ENCODE results near the gene PTPRR.

Gene PTPRR

DNA sequence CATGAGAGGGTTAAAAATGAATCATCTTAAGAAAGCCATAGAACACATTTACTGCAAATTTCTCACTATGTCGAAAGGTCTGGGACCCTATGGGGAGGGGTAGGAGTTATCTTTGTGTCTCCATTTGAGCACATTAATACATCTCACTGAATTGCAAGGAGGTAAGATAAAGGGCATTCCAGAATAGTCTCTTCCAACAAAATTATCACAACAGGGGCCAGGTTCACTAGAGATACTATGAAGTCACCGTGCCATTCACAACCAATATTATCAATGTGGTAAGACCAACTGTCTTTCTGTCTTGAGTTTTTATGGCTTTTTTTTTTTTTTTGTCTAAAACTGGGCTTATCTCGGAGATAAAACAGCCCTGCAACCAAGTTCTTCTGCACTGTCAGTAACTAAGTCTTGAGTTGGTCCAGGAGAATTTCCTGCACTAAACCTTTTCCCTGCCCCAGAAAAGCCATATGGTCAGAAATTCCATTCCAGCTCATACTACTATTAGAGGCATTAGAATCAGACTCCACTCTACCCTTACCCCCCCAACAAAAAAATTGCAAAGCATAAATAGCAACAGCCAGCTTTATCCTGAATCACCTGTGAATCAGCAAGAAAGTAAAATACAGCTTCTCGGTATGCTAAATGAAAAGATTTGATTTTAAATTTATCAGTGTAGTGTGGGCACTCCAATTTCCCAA is 79.7 kb downstream of the PTPRR start:
- H3K4me1 ChIP-seq (ENCODE audit: control insufficient read depth, insufficient read depth, low read length), result peaks cover 16% of the 10 kb centered on the region
- no peak overlapping the region for H3K9ac ChIP-seq (ENCODE audit: low read depth, low read length)
- no peaks in the 10 kb centered on the region for H3K27me3 ChIP-seq (ENCODE audit: control insufficient read depth, insufficient read depth, low read length)
- no peak overlapping the region for H3K4me3 ChIP-seq (ENCODE audit: low read depth, low read length)
- no peaks in the 10 kb centered on the region for H3K9me3 ChIP-seq (ENCODE audit: control insufficient read depth, insufficient read depth, low read length)
- H3K36me3 ChIP-seq (ENCODE audit: control insufficient read depth, insufficient read depth, low read length), result no peaks in the 10 kb centered on the region
- H3K27ac ChIP-seq (ENCODE audit: low read depth, low read length), result no peak overlapping the region

DNA sequence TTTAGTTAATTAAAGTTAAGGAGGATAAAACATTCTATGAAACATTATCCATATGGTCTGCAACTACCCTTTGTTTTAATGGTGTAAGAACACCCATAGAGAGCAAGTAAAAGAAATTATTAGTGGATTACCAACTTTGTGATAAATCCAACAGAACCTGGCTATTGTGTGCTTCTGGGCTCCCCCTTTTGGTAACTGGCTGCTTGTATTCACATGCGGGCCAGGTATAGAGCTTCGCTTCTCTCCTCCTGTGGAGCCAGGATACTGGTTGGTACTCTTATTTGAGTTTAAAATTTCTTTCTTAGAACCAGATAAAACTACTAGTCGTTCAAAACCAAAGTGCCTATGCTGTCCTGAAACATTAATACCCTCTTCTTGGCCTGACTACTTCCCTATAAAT is 81.0 kb downstream of the PTPRR start:
- Histone ChIP-seq H3K9me3 (ENCODE audit: control insufficient read depth, insufficient read depth, low read length) (no peaks in the 10 kb centered on the region), H3K27me3 (ENCODE audit: control insufficient read depth, insufficient read depth, low read length) (no peaks in the 10 kb centered on the region), H3K4me3 (ENCODE audit: low read depth, low read length) (no peak overlapping the region), H3K36me3 (ENCODE audit: control insufficient read depth, insufficient read depth, low read length) (no peaks in the 10 kb centered on the region), H3K27ac (ENCODE audit: low read depth, low read length) (no peak overlapping the region), H3K4me1 (ENCODE audit: control insufficient read depth, insufficient read depth, low read length) (peaks cover 16% of the 10 kb centered on the region), H3K9ac (ENCODE audit: low read depth, low read length) (no peak overlapping the region)

DNA sequence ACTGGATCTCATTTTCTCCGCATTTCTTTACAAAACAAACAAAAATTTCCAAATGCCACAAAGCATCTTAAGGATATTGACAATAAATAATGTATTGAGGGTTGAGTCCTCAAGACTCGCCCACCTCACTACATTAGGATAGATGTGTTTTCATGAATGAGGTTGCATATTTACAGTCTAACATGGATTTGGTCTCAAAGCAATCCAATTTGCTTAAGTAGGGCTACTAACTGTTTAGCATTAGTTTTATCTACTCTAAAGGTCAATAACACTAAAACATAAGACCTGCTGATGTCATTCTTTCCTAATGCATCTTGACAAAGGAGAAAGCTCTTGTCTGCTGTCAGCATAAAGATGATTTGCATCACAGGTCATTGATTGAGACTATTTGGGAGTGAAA is 82.4 kb downstream of the PTPRR start:
- Histone ChIP-seq H3K27ac (ENCODE audit: low read depth, low read length) (no peak overlapping the region), H3K27me3 (ENCODE audit: control insufficient read depth, insufficient read depth, low read length) (no peaks in the 10 kb centered on the region), H3K36me3 (ENCODE audit: control insufficient read depth, insufficient read depth, low read length) (no peaks in the 10 kb centered on the region), H3K9ac (ENCODE audit: low read depth, low read length) (no peak overlapping the region), H3K4me1 (ENCODE audit: control insufficient read depth, insufficient read depth, low read length) (peaks cover 16% of the 10 kb centered on the region), H3K9me3 (ENCODE audit: control insufficient read depth, insufficient read depth, low read length) (no peaks in the 10 kb centered on the region), H3K4me3 (ENCODE audit: low read depth, low read length) (no peak overlapping the region)

DNA sequence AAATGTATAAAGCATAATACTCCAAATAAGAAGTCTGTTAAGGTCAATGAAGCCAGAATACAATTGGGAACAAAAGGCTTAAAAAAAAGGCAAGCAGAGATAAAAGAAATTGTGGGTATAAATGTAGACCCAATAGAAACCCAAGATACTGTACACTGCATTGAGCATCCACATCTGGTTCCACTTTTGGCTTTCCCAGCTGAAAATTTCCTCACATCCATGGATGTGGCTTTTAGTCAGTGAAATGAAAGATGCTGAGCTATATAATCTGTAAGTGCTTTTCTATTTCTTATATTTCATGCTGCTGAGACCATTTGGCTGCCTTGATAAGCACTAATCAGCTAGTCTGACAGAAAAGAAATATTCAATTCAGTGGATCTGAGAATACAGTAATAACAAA is 83.5 kb downstream of the PTPRR start:
- Histone ChIP-seq H3K27me3 (ENCODE audit: control insufficient read depth, insufficient read depth, low read length) (no peaks in the 10 kb centered on the region), H3K4me1 (ENCODE audit: control insufficient read depth, insufficient read depth, low read length) (peaks cover 16% of the 10 kb centered on the region), H3K9me3 (ENCODE audit: control insufficient read depth, insufficient read depth, low read length) (no peaks in the 10 kb centered on the region), H3K27ac (ENCODE audit: low read depth, low read length) (no peak overlapping the region), H3K9ac (ENCODE audit: low read depth, low read length) (no peak overlapping the region), H3K36me3 (ENCODE audit: control insufficient read depth, insufficient read depth, low read length) (no peaks in the 10 kb centered on the region), H3K4me3 (ENCODE audit: low read depth, low read length) (no peak overlapping the region)

DNA sequence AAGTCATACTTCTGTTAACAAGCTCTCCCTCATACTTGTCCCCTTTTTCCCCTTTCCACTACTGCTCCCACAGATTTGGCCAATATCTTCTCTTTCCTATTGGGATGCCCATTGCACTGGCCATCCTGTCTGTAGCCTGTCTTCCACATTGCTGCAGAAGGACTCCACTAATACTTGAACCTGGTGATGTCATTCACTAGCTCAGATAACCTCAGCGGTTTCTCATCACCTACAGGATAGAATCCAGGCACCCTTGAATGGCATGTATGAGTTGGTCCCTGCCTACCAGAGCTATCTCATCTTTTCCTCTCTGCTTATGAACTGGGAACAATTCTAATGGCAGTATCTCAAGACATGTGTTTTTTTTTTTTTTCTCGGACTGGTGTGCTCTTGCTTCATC is 84.6 kb downstream of the PTPRR start:
- no peaks in the 10 kb centered on the region for H3K27me3 ChIP-seq (ENCODE audit: control insufficient read depth, insufficient read depth, low read length)
- H3K4me1 ChIP-seq (ENCODE audit: control insufficient read depth, insufficient read depth, low read length), result peaks cover 16% of the 10 kb centered on the region
- H3K36me3 ChIP-seq (ENCODE audit: control insufficient read depth, insufficient read depth, low read length), result no peaks in the 10 kb centered on the region
- no peaks in the 10 kb centered on the region for H3K9me3 ChIP-seq (ENCODE audit: control insufficient read depth, insufficient read depth, low read length)
- no peak overlapping the region for H3K9ac ChIP-seq (ENCODE audit: low read depth, low read length)
- no peak overlapping the region for H3K27ac ChIP-seq (ENCODE audit: low read depth, low read length)
- no peak overlapping the region for H3K4me3 ChIP-seq (ENCODE audit: low read depth, low read length)

DNA sequence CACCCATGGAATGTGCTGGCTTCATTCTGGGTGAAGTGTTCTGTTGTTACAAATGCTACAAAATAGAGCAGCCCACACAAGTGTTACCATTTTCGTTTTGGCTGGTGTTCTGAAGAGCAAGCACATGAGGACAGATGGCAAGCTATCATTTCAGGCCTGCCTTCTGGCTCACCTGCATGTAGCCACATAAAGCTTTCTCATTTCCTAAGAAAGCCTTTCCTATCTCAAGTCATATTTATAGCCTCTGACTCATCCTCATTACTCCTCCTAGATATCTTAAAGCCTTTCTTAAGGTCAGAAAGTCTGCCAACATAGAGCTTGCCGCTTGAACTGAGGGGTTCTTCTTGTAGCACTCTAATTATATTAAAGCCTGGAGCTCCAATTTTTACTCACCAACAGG is 89.0 kb downstream of the PTPRR start:
- Histone ChIP-seq H3K27me3 (ENCODE audit: control insufficient read depth, insufficient read depth, low read length) (no peaks in the 10 kb centered on the region), H3K4me1 (ENCODE audit: control insufficient read depth, insufficient read depth, low read length) (no peaks in the 10 kb centered on the region), H3K36me3 (ENCODE audit: control insufficient read depth, insufficient read depth, low read length) (no peaks in the 10 kb centered on the region), H3K27ac (ENCODE audit: low read depth, low read length) (no peak overlapping the region), H3K9me3 (ENCODE audit: control insufficient read depth, insufficient read depth, low read length) (no peaks in the 10 kb centered on the region), H3K4me3 (ENCODE audit: low read depth, low read length) (no peak overlapping the region), H3K9ac (ENCODE audit: low read depth, low read length) (no peak overlapping the region)

DNA sequence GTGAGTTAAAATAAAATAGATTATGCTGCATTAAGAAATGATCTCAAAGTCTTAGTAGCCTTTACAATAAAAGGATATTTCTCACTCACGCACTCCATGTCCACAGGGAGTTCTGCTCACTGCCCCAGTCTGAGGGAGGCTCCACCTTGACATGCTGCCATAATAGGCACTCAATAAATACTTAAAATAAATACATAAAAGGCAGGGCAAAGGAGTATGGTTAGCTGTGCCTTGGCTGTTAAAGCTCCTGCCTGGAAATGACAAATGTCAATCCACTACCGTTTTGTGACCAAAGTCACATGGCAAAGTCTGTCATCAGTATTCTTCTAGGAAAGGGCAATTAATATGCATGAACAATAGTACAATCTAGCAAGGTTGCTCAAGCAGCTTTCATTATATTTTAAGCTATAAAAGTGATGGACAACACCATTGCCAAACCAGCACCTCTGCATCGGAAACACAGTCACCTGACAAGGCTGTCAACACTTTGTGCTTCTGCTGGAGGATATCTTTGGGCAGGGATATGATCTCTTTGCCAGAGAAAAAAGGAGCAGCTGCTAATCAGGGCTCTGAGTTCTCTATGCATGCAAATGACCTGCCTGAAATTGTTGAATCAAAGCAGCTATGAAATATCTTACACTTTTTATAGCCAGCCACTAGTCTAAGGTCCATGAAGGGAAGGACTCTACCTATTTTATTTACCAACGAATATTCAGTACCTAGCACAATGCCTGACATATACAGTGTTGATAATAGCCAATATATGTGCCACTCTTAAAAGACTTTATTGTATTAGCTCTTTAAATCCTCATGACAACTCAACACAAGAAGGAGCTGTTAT is 90.1 kb downstream of the PTPRR start:
- Histone ChIP-seq H3K9me3 (ENCODE audit: control insufficient read depth, insufficient read depth, low read length) (no peaks in the 10 kb centered on the region), H3K4me3 (ENCODE audit: low read depth, low read length) (no peak overlapping the region)

DNA sequence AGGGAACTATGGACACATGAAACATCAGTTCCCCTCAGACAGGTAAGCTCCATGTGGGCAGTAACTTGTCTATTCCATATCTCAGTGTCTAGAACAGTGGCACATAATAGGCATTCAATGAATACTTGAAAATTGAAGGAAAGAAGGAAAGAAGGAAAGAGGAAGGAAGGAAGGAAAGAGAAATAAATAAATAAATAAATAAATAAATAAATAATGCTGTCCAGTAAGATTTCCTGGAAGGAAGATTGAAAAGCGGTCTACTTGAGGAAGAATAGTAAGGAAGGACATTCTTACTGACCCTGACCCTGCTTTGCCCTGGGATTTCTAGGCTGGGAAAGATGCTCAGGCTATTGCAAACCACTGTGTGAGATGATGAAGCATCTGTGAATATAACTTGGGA is 91.5 kb downstream of the PTPRR start:
- Histone ChIP-seq H3K4me1 (ENCODE audit: control insufficient read depth, insufficient read depth, low read length) (no peaks in the 10 kb centered on the region), H3K36me3 (ENCODE audit: control insufficient read depth, insufficient read depth, low read length) (no peaks in the 10 kb centered on the region), H3K9me3 (ENCODE audit: control insufficient read depth, insufficient read depth, low read length) (no peaks in the 10 kb centered on the region), H3K4me3 (ENCODE audit: low read depth, low read length) (no peak overlapping the region), H3K27ac (ENCODE audit: low read depth, low read length) (no peak overlapping the region), H3K27me3 (ENCODE audit: control insufficient read depth, insufficient read depth, low read length) (no peaks in the 10 kb centered on the region), H3K9ac (ENCODE audit: low read depth, low read length) (no peak overlapping the region)

More for the DNA sequence above, 90.1 kb downstream of the PTPRR start:
- Histone ChIP-seq H3K27ac (ENCODE audit: low read depth, low read length) (no peak overlapping the region), H3K27me3 (ENCODE audit: control insufficient read depth, insufficient read depth, low read length) (no peaks in the 10 kb centered on the region), H3K36me3 (ENCODE audit: control insufficient read depth, insufficient read depth, low read length) (no peaks in the 10 kb centered on the region), H3K9ac (ENCODE audit: low read depth, low read length) (no peak overlapping the region), H3K4me1 (ENCODE audit: control insufficient read depth, insufficient read depth, low read length) (no peaks in the 10 kb centered on the region)

DNA sequence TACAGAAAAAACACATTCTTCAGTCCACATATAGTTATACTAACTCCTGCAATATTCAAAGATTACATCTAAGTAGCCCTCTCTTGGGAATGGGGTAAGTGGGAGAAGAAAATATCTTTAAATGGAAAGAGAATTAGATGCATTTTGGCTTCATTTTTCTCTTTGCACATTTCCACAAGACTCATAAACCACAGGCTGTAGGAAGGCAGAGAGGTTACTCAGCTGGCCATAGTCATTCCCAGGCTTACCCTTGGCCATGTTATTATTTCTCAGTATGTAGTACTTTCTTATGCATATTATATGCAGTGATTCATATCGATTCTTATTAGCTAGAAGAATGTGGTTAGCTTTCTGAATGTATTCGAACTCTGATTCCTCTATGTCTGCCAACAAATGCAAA is 92.2 kb downstream of the PTPRR start:
- Histone ChIP-seq H3K36me3 (ENCODE audit: control insufficient read depth, insufficient read depth, low read length) (no peaks in the 10 kb centered on the region), H3K4me3 (ENCODE audit: low read depth, low read length) (no peak overlapping the region), H3K9ac (ENCODE audit: low read depth, low read length) (no peak overlapping the region), H3K27me3 (ENCODE audit: control insufficient read depth, insufficient read depth, low read length) (no peaks in the 10 kb centered on the region), H3K27ac (ENCODE audit: low read depth, low read length) (no peak overlapping the region), H3K4me1 (ENCODE audit: control insufficient read depth, insufficient read depth, low read length) (no peaks in the 10 kb centered on the region), H3K9me3 (ENCODE audit: control insufficient read depth, insufficient read depth, low read length) (no peaks in the 10 kb centered on the region)

DNA sequence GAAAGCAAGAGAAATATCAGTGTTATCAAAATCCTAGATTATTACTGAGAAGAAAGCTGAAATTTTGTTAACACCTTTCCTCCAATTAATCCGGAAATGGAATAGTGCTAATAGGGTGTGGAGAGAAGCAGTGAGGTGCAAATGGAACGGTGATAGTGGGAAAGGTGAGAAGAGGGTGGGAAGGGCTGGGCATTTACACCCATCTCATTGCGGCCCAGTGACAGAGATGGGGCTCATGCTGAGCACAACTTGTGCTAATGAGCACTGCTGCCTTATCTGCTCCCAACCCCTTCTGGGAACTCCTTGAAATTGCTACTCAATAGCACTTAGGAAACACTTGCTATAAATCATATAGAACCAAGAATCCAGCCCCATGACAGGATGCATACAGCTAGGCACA is 94.4 kb downstream of the PTPRR start:
- Histone ChIP-seq H3K36me3 (ENCODE audit: control insufficient read depth, insufficient read depth, low read length) (no peaks in the 10 kb centered on the region), H3K4me3 (ENCODE audit: low read depth, low read length) (no peak overlapping the region), H3K27me3 (ENCODE audit: control insufficient read depth, insufficient read depth, low read length) (no peaks in the 10 kb centered on the region), H3K27ac (ENCODE audit: low read depth, low read length) (no peak overlapping the region), H3K4me1 (ENCODE audit: control insufficient read depth, insufficient read depth, low read length) (no peaks in the 10 kb centered on the region), H3K9me3 (ENCODE audit: control insufficient read depth, insufficient read depth, low read length) (no peaks in the 10 kb centered on the region), H3K9ac (ENCODE audit: low read depth, low read length) (no peak overlapping the region)

DNA sequence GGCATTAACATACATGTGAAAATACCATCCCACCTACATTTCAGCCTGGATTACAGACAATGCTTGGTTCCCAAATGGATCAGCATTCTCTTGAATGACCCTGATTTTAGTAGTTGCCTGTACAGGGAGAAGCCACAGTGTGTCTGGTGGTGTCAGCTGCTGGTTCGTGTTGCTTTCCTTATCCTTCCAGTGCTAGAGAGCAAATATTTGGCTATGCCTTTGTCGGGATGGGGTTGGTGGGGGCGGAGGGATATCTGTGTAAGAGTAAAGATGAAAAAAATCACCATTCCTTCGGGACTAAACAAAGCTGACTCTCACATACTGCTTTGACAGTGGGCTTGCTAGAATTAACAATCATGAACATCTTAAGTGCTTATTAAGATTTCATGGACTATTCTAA is 96.0 kb downstream of the PTPRR start:
- Histone ChIP-seq H3K27ac (ENCODE audit: low read depth, low read length) (no peak overlapping the region), H3K27me3 (ENCODE audit: control insufficient read depth, insufficient read depth, low read length) (no peaks in the 10 kb centered on the region), H3K4me3 (ENCODE audit: low read depth, low read length) (no peak overlapping the region), H3K4me1 (ENCODE audit: control insufficient read depth, insufficient read depth, low read length) (no peaks in the 10 kb centered on the region), H3K36me3 (ENCODE audit: control insufficient read depth, insufficient read depth, low read length) (no peaks in the 10 kb centered on the region), H3K9ac (ENCODE audit: low read depth, low read length) (no peak overlapping the region), H3K9me3 (ENCODE audit: control insufficient read depth, insufficient read depth, low read length) (no peaks in the 10 kb centered on the region)

Data from HUES48 (cell line).